GM21529 (cell line): ENCODE data around the gene SPRED3.

ENCODE experiments used
- ATAC-seq: cut with Tn5 transposase; IDR thresholded peaks from one replicate; pipeline ENCODE4 v1.9.1; 2021; ENCODE audit not compliant: unreplicated experiment

Gene SPRED3

DNA sequence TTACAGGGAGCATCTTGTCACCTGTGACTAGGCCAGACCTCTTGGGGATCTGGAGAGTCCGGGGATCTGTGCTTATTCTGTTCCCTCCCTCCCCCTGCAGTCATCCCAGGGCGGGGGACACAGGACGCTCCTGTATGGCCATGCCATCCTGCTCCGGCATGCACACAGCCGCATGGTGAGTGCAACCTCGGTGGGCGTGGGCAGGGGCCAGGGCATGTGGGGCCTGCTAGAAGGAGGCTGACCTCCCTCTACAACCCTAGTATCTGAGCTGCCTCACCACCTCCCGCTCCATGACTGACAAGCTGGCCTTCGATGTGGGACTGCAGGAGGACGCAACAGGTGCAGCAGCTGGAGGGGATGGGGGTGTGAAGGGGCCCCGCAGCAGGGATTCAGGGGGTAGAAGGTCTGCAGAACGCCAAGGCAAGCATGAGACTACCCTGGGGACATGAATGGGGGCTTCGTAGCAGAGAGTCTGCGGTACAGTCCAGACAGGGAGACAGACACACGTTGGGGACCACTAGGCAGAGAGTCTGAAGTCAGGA is 55.0 kb downstream of the SPRED3 start:
- ATAC-seq: no peak

DNA sequence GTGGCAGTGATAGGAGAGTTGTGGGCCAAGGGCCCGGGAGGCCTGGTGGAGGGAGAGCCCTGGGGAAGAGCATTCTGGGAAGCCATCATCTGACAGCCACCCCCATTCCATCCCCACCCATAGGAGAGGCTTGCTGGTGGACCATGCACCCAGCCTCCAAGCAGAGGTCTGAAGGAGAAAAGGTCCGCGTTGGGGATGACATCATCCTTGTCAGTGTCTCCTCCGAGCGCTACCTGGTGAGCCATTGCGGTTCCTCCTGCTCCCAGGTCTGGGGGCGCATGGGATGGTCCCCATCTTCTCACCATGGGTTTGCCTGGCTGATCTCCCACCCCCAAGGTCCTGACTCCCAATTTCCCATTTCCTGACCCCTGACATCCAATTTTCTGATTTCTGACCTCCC is 55.5 kb downstream of the SPRED3 start:
- ATAC-seq: no peak

GRCh38 chr19:38445362-38445761 is 56.9 kb downstream of the SPRED3 start:
- ATAC-seq: no peak

DNA sequence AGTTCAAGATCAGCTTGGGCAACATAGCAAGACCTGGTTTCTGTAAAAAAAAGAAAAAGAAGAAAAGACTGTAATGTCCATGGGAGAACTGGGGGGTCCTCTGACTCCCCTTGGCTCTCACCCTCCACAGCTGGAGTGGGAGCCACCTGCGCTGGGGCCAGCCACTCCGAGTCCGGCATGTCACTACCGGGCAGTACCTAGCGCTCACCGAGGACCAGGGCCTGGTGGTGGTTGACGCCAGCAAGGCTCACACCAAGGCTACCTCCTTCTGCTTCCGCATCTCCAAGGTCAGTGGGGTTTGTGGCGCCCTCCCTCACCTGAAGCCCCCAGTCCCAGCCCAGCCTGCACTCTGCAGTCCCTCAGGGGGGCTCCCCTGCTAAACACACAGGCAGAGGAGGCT is 59.7 kb downstream of the SPRED3 start:
- ATAC-seq: no peak
